MV-4-11 (cell line): ENCODE measurements around the gene KRIT1.
"Not testable (repeated sequence)": the region's sequence is repeated elsewhere in the genome, so short reads cannot be mapped to it uniquely, and the experiment has no call there.

Experiments
- DNase-seq: peaks from one replicate; lab custom pipeline; 2025; lab: John Stamatoyannopoulos, UW

KRIT1 gene

GRCh38 chr7:92245487-92246359 lies at the start of gene KRIT1, which contains the start of gene ANKIB1:
KRIT1 (minus strand) TSS chr7:92245914; CDS start chr7:92242135, 3,779 bp downstream.
ANKIB1 (plus strand) TSS chr7:92245974; CDS start chr7:92294979, 49,005 bp downstream.
- DNase-seq = peak; percentile 72

- DNase-seq = no peak
Observed at GRCh38 chr7:92295391-92295790, 49.7 kb upstream of the KRIT1 start.

GRCh38 chr7:92293896-92294590 lies 48.3 kb upstream of the KRIT1 start:
- DNase-seq = no peak

GRCh38 chr7:92292981-92293380 lies 47.3 kb upstream of the KRIT1 start:
- DNase-seq = no peak

- DNase-seq = no peak
Observed at GRCh38 chr7:92289321-92289720, 43.6 kb upstream of the KRIT1 start.

- DNase-seq = no peak
Observed at GRCh38 chr7:92282930-92283329, 37.2 kb upstream of the KRIT1 start.

GRCh38 chr7:92282221-92282814 lies 36.6 kb upstream of the KRIT1 start:
- no peak for DNase-seq

GRCh38 chr7:92281031-92281430 lies 35.3 kb upstream of the KRIT1 start:
- no peak for DNase-seq

- no peak for DNase-seq
Observed at GRCh38 chr7:92279396-92280031, 33.8 kb upstream of the KRIT1 start.

- DNase-seq = peak; percentile 36
Observed at GRCh38 chr7:92276460-92276864, 30.7 kb upstream of the KRIT1 start.

GRCh38 chr7:92275327-92275726 lies 29.6 kb upstream of the KRIT1 start:
- no peak for DNase-seq

GRCh38 chr7:92268921-92269320 lies 23.2 kb upstream of the KRIT1 start:
- no peak for DNase-seq

- DNase-seq = no peak
Observed at GRCh38 chr7:92266415-92267241, 20.9 kb upstream of the KRIT1 start.

- no peak for DNase-seq
Observed at GRCh38 chr7:92260248-92260781, 14.6 kb upstream of the KRIT1 start.

GRCh38 chr7:92259610-92260247 lies 14.0 kb upstream of the KRIT1 start:
- DNase-seq = no peak

- no peak for DNase-seq
Observed at GRCh38 chr7:92259062-92259461, 13.3 kb upstream of the KRIT1 start.

GRCh38 chr7:92255308-92255707 lies 9.6 kb upstream of the KRIT1 start:
- no peak for DNase-seq

- DNase-seq = not testable (repeated sequence)
Observed at GRCh38 chr7:92254800-92255199, 9.1 kb upstream of the KRIT1 start.

- no peak for DNase-seq
Observed at GRCh38 chr7:92253251-92253650, 7.5 kb upstream of the KRIT1 start.

- no peak for DNase-seq
Observed at GRCh38 chr7:92251181-92251580, 5.5 kb upstream of the KRIT1 start.

- no peak for DNase-seq
Observed at GRCh38 chr7:92250603-92251002, 4.9 kb upstream of the KRIT1 start.
